ENCODE results near the gene MTMR3.

The MTMR3 gene

GRCh38 chr22:30021881-30022619 lies 139.1 kb downstream of the MTMR3 start:
- TF ChIP-seq CTCF (IDR thresholded peaks at IDR 0.05; ENCODE audit: low read depth, low read length, missing control alignments): no peak
- H3K4me3 ChIP-seq (ENCODE audit: low read depth, low read length): no peak overlapping the region
- DNase-seq (ENCODE audit: low read depth): no peak

GRCh38 chr22:30023099-30023660 lies 140.2 kb downstream of the MTMR3 start:
- TF ChIP-seq CTCF (IDR thresholded peaks at IDR 0.05; ENCODE audit: low read depth, low read length, missing control alignments): no peak
- DNase-seq (ENCODE audit: low read depth): no peak
- no peak overlapping the region for H3K4me3 ChIP-seq (ENCODE audit: low read depth, low read length)

GRCh38 chr22:30024231-30024630 lies 141.3 kb downstream of the MTMR3 start:
- DNase-seq (ENCODE audit: low read depth): no peak
- no peak for TF ChIP-seq CTCF (IDR thresholded peaks at IDR 0.05; ENCODE audit: low read depth, low read length, missing control alignments)
- no peak overlapping the region for H3K4me3 ChIP-seq (ENCODE audit: low read depth, low read length)

GRCh38 chr22:30025221-30025620 lies 142.2 kb downstream of the MTMR3 start:
- TF ChIP-seq CTCF (IDR thresholded peaks at IDR 0.05; ENCODE audit: low read depth, low read length, missing control alignments): no peak
- no peak overlapping the region for H3K4me3 ChIP-seq (ENCODE audit: low read depth, low read length)
- DNase-seq (ENCODE audit: low read depth): no peak

- no peak overlapping the region for H3K4me3 ChIP-seq (ENCODE audit: low read depth, low read length)
- DNase-seq (ENCODE audit: low read depth): no peak
- TF ChIP-seq CTCF (IDR thresholded peaks at IDR 0.05; ENCODE audit: low read depth, low read length, missing control alignments): no peak
Observed at GRCh38 chr22:30026756-30027155, 143.8 kb downstream of the MTMR3 start.

- H3K4me3 ChIP-seq (ENCODE audit: low read depth, low read length): no peak overlapping the region
- DNase-seq (ENCODE audit: low read depth): no peak
- no peak for TF ChIP-seq CTCF (IDR thresholded peaks at IDR 0.05; ENCODE audit: low read depth, low read length, missing control alignments)
Observed at GRCh38 chr22:30027169-30027568, 144.2 kb downstream of the MTMR3 start.

- no peak for TF ChIP-seq CTCF (IDR thresholded peaks at IDR 0.05; ENCODE audit: low read depth, low read length, missing control alignments)
- no peak for DNase-seq (ENCODE audit: low read depth)
- no peak overlapping the region for H3K4me3 ChIP-seq (ENCODE audit: low read depth, low read length)
Observed at GRCh38 chr22:30027791-30028190, 144.8 kb downstream of the MTMR3 start.

Measured in GM12864 (cell line).